Parathyroid adenoma (tissue), 2 donors: ENCODE results near the gene PAX5.

Source experiments
- H2AFZ ChIP-seq: fragments of 300-600 bp; sonication (generic); one replicate; pipeline ENCODE4 v1.7.0; 2017; ENCODE audit warnings: antibody characterized with exemption, mild to moderate bottlenecking
- H3K27ac ChIP-seq: fragments of 300-600 bp; sonication (generic); one replicate; pipeline ENCODE4 v1.7.0; 2017
- H3K27me3 ChIP-seq: fragments of 300-600 bp; sonication (generic); one replicate; pipeline ENCODE4 v1.7.0; 2017; ENCODE audit warnings: low read length; ENCODE audit not compliant: control insufficient read depth, insufficient read depth
- H3K36me3 ChIP-seq: fragments of 300-600 bp; sonication (generic); one replicate; pipeline ENCODE4 v1.7.0; 2017; ENCODE audit warnings: low read length; ENCODE audit not compliant: control insufficient read depth, insufficient read depth
- H3K4me1 ChIP-seq: fragments of 300-600 bp; sonication (generic); one replicate; pipeline ENCODE4 v1.7.0; 2017; ENCODE audit warnings: control low read depth
- H3K4me2 ChIP-seq: fragments of 300-600 bp; sonication (generic); one replicate; pipeline ENCODE4 v1.7.0; 2017; ENCODE audit warnings: low read length
- H3K4me3 ChIP-seq: fragments of 300-600 bp; sonication (generic); one replicate; pipeline ENCODE4 v1.7.0; 2017; ENCODE audit warnings: low read depth, low read length
- H3K79me2 ChIP-seq: fragments of 300-600 bp; sonication (generic); one replicate; pipeline ENCODE4 v1.7.0; 2017; ENCODE audit warnings: control low read depth
- H3K9ac ChIP-seq: fragments of 300-600 bp; sonication (generic); one replicate; pipeline ENCODE4 v1.7.0; 2017; ENCODE audit warnings: mild to moderate bottlenecking
- H3K9me3 ChIP-seq: fragments of 300-600 bp; sonication (generic); one replicate; pipeline ENCODE4 v1.7.0; 2017; ENCODE audit warnings: low read length; ENCODE audit not compliant: control insufficient read depth
- CTCF ChIP-seq: fragments of 300-600 bp; sonication (generic); IDR thresholded peaks from one replicate; pipeline ENCODE4 v1.7.0; 2017; ENCODE audit warnings: antibody characterized with exemption, mild to moderate bottlenecking
- donor health status: primary hyperparathyroidism.

The PAX5 gene

GRCh38 chr9:36862206-36863145, 171.6 kb downstream of the PAX5 start:
- H3K27me3 ChIP-seq = no peaks in the 10 kb centered on the region
- H3K36me3 ChIP-seq = no peaks in the 10 kb centered on the region
- no peak overlapping the region for H3K27ac ChIP-seq
- no peak overlapping the region for H3K4me2 ChIP-seq
- H3K4me1 ChIP-seq = no peaks in the 10 kb centered on the region
- peak; percentile 29 for TF ChIP-seq CTCF
- H3K79me2 ChIP-seq = no peaks in the 10 kb centered on the region
- H3K4me3 ChIP-seq = no peak overlapping the region
- no peak overlapping the region for H2AFZ ChIP-seq
- no peak overlapping the region for H3K9ac ChIP-seq
- no peaks in the 10 kb centered on the region for H3K9me3 ChIP-seq

- no peak for TF ChIP-seq CTCF
- H3K27me3 ChIP-seq = no peaks in the 10 kb centered on the region
- no peak overlapping the region for H3K4me2 ChIP-seq
- no peak overlapping the region for H3K9ac ChIP-seq
- H3K27ac ChIP-seq = no peak overlapping the region
- no peaks in the 10 kb centered on the region for H3K36me3 ChIP-seq
- H3K4me1 ChIP-seq = no peaks in the 10 kb centered on the region
- H3K79me2 ChIP-seq = no peaks in the 10 kb centered on the region
- no peak overlapping the region for H2AFZ ChIP-seq
- H3K9me3 ChIP-seq = no peaks in the 10 kb centered on the region
- no peak overlapping the region for H3K4me3 ChIP-seq
Measured at GRCh38 chr9:36861528-36862205, 172.4 kb downstream of the PAX5 start.

GRCh38 chr9:36858805-36859375, 175.2 kb downstream of the PAX5 start:
- Histone ChIP-seq H3K36me3 (no peaks in the 10 kb centered on the region), H3K9ac (no peak overlapping the region), H3K27me3 (no peaks in the 10 kb centered on the region), H3K4me3 (no peak overlapping the region), H3K4me1 (no peaks in the 10 kb centered on the region), H2AFZ (no peak overlapping the region), H3K9me3 (no peaks in the 10 kb centered on the region), H3K4me2 (no peak overlapping the region), H3K27ac (no peak overlapping the region), H3K79me2 (no peaks in the 10 kb centered on the region)
- TF ChIP-seq CTCF = no peak

GRCh38 chr9:36855448-36856315, 178.4 kb downstream of the PAX5 start:
- H3K9me3 ChIP-seq = no peaks in the 10 kb centered on the region
- TF ChIP-seq CTCF = no peak
- no peaks in the 10 kb centered on the region for H3K79me2 ChIP-seq

More at GRCh38 chr9:36855448-36856315, 178.4 kb downstream of the PAX5 start:
- Histone ChIP-seq H3K27me3 (no peaks in the 10 kb centered on the region), H2AFZ (no peak overlapping the region), H3K27ac (no peak overlapping the region), H3K36me3 (no peaks in the 10 kb centered on the region), H3K4me2 (no peak overlapping the region), H3K4me3 (no peak overlapping the region), H3K4me1 (no peaks in the 10 kb centered on the region), H3K9ac (no peak overlapping the region)
